Loucy (cell line): ENCODE measurements around the gene RIMKLA.

Experiments used
- H2AFZ ChIP-seq: fragments of 200-600 bp; sonication (generic); 2 replicates; pipeline ENCODE4 v1.6.0; 2016; ENCODE audit warnings: antibody characterized with exemption, mild to moderate bottlenecking, low read length, moderate library complexity
- H3F3A ChIP-seq: fragments of 200-600 bp; 2 replicates; pipeline ENCODE4 v1.6.0; 2016; ENCODE audit warnings: antibody characterized with exemption, low read depth, mild to moderate bottlenecking
- H3K27me3 ChIP-seq: fragments of 200-600 bp; sonication (generic); 2 replicates; pipeline ENCODE4 v1.6.1; 2014; ENCODE audit warnings: low read length, mild to moderate bottlenecking; ENCODE audit not compliant: insufficient read depth, poor library complexity, severe bottlenecking
- H3K36me3 ChIP-seq: fragments of 200-600 bp; sonication (generic); 2 replicates; pipeline ENCODE4 v1.6.1; 2016; ENCODE audit warnings: low read length; ENCODE audit not compliant: insufficient read depth
- H3K4me1 ChIP-seq: fragments of 200-600 bp; sonication (generic); 2 replicates; pipeline ENCODE4 v1.5.1; 2014; ENCODE audit warnings: low read length, mild to moderate bottlenecking; ENCODE audit not compliant: insufficient read depth, poor library complexity, severe bottlenecking
- H3K4me2 ChIP-seq: fragments of 200-600 bp; sonication (generic); 2 replicates; pipeline ENCODE4 v1.6.0; 2014; ENCODE audit warnings: antibody characterized with exemption, low read length, low read depth, mild to moderate bottlenecking; ENCODE audit not compliant: poor library complexity, severe bottlenecking
- H3K4me3 ChIP-seq: fragments of 200-600 bp; sonication (generic); 2 replicates; pipeline ENCODE4 v1.5.1; 2014; ENCODE audit warnings: low read length, mild to moderate bottlenecking, mixed read lengths; ENCODE audit not compliant: poor library complexity, severe bottlenecking
- H3K79me2 ChIP-seq: fragments of 200-600 bp; sonication (generic); 2 replicates; pipeline ENCODE4 v1.6.1; 2014; ENCODE audit warnings: low read length; ENCODE audit not compliant: insufficient read depth
- H3K9ac ChIP-seq: fragments of 200-600 bp; sonication (generic); 2 replicates; pipeline ENCODE4 v1.6.0; 2014; ENCODE audit warnings: mild to moderate bottlenecking, low read depth, low read length, moderate library complexity; ENCODE audit not compliant: poor library complexity, severe bottlenecking
- H3K9me2 ChIP-seq: fragments of 200-600 bp; sonication (generic); replicated peaks from 2 replicates; pipeline ENCODE4 v1.6.1; 2016; ENCODE audit warnings: low read depth, low read length, mixed read lengths
- H3K9me3 ChIP-seq: fragments of 200-600 bp; sonication (generic); 2 replicates; pipeline ENCODE4 v1.6.1; 2014; ENCODE audit warnings: mild to moderate bottlenecking, antibody characterized with exemption, low read length, low read depth; ENCODE audit not compliant: insufficient read depth
- H4K20me1 ChIP-seq: fragments of 200-600 bp; sonication (generic); 2 replicates; pipeline ENCODE4 v1.6.0; 2014; ENCODE audit warnings: antibody characterized with exemption, low read length, mild to moderate bottlenecking; ENCODE audit not compliant: insufficient read depth, poor library complexity, severe bottlenecking
- EZH2phosphoT487 ChIP-seq: fragments of 200-600 bp; IDR thresholded peaks from 2 replicates; pipeline ENCODE4 v1.6.1; 2018; ENCODE audit warnings: antibody characterized with exemption, mild to moderate bottlenecking, moderate library complexity, borderline replicate concordance
- TF ChIP-seq, protein P1 (sequence below): fragments of 200-600 bp; sonication (generic); conservative IDR thresholded peaks from 2 replicates; pipeline ENCODE4 v1.5.1; 2014; ENCODE audit warnings: mild to moderate bottlenecking, antibody characterized with exemption, low read length

Gene RIMKLA

DNA sequence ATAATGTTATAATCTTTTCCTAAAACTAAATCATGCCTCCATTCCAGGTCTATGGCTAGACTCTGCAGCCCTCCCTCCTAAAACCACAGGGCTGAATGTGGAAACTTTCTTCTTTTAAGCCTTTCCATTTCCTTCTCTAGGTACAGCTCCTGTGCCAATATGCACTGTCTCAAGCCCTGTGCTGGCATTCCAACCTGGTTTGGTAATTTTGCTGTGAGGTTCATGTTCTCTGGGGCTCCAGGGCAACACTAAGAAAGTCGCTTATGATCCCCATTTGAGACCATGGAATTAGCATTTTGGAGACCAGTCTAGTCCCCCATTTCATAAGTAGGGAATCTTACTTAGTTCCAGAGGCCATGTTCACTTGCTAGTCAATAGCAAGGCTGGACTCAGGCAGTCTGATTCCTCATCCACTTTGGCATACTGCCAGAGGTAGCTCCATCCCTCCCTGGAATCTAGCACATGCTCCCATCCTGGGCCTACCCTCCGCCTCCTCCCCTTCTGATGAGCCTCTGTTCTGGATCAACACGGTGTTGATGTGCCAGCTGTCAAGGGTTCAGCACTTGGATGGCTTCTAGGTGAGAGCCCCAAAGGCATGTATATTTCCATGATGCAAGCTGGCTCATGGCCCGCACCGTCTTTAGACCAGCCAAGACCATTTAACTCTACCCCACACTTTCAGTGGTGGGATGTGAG lies 38.7 kb downstream of the RIMKLA start:
- no peaks in the 10 kb centered on the region for H3K9me2 ChIP-seq
- H3K79me2 ChIP-seq: no peaks in the 10 kb centered on the region
- H3K9me3 ChIP-seq: no peaks in the 10 kb centered on the region
- TF ChIP-seq, protein P1, sequence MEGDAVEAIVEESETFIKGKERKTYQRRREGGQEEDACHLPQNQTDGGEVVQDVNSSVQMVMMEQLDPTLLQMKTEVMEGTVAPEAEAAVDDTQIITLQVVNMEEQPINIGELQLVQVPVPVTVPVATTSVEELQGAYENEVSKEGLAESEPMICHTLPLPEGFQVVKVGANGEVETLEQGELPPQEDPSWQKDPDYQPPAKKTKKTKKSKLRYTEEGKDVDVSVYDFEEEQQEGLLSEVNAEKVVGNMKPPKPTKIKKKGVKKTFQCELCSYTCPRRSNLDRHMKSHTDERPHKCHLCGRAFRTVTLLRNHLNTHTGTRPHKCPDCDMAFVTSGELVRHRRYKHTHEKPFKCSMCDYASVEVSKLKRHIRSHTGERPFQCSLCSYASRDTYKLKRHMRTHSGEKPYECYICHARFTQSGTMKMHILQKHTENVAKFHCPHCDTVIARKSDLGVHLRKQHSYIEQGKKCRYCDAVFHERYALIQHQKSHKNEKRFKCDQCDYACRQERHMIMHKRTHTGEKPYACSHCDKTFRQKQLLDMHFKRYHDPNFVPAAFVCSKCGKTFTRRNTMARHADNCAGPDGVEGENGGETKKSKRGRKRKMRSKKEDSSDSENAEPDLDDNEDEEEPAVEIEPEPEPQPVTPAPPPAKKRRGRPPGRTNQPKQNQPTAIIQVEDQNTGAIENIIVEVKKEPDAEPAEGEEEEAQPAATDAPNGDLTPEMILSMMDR: no peak
- no peak for TF ChIP-seq EZH2phosphoT487
- no peak overlapping the region for H3K4me2 ChIP-seq
- no peaks in the 10 kb centered on the region for H3K27me3 ChIP-seq
- no peaks in the 10 kb centered on the region for H4K20me1 ChIP-seq
- H3K36me3 ChIP-seq: no peaks in the 10 kb centered on the region
- no peak overlapping the region for H3K9ac ChIP-seq
- H3K4me3 ChIP-seq: no peak overlapping the region
- no peaks in the 10 kb centered on the region for H3F3A ChIP-seq
- H3K4me1 ChIP-seq: no peaks in the 10 kb centered on the region
- no peak overlapping the region for H2AFZ ChIP-seq

DNA sequence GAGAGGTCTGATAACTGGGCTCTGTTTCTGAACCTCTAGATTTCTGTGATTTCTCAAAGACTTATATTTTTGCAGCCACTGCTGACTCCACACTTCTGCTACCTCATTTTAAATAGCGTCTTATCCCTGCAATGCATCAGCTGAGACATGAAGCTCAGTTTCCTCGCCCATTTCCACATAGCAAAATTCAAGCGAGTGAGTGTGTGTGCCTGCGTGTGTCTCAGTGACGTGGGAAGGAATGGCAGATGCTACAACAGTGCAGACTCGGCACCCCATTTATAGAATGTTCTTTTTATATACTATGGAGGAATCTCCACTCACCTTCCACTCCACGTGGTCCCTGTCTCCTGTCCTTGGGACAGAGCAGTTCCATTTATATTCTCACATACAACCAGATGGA lies 39.5 kb downstream of the RIMKLA start:
- H3K4me1 ChIP-seq: no peaks in the 10 kb centered on the region
- H3K4me3 ChIP-seq: no peak overlapping the region
- H3K27me3 ChIP-seq: no peaks in the 10 kb centered on the region
- TF ChIP-seq, protein P1: no peak
- TF ChIP-seq EZH2phosphoT487: no peak
- no peaks in the 10 kb centered on the region for H3K9me3 ChIP-seq
- H3K36me3 ChIP-seq: no peaks in the 10 kb centered on the region
- no peak overlapping the region for H3K4me2 ChIP-seq
- no peaks in the 10 kb centered on the region for H3K9me2 ChIP-seq
- no peaks in the 10 kb centered on the region for H3K79me2 ChIP-seq
- H3K9ac ChIP-seq: no peak overlapping the region
- no peaks in the 10 kb centered on the region for H4K20me1 ChIP-seq
- no peak overlapping the region for H2AFZ ChIP-seq
- H3F3A ChIP-seq: no peaks in the 10 kb centered on the region

DNA sequence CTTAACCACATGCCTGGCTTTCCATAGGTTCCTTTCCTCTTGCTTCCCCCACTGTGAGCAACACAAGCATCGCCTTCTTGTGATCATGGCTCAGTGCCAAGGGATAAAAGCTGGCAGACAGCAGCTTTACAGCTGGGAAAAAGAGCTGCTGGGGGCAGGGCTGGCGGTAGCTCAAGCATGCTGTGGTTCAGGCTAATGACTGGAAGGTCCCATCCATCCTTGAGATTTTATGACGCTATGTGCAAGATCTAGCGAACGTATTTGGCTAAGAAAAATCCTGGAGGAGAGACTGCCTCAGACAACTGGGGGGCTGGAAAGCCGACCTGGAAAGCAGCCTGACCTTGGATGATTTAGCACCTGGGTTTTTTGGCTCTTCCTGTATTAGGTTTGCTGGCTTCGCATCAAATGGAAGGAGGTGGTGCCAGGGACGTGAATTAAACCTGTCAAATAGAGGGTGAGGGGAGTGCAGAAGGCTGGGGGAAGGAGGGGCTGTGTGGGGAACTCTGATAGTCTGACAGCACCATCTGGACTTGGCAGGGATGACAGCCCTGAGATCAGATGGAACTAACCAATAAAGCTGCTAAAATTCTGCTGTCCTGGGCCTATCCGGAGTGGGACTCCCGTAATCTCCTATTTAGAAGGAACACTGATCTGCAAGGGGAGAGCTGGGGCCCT lies 40.5 kb downstream of the RIMKLA start:
- Histone ChIP-seq H2AFZ (no peak overlapping the region), H3K4me1 (no peaks in the 10 kb centered on the region), H3K9me3 (no peaks in the 10 kb centered on the region), H3K36me3 (no peaks in the 10 kb centered on the region), H3K9me2 (no peaks in the 10 kb centered on the region), H3F3A (no peaks in the 10 kb centered on the region), H3K79me2 (no peaks in the 10 kb centered on the region), H3K4me2 (no peak overlapping the region), H4K20me1 (no peaks in the 10 kb centered on the region), H3K27me3 (no peaks in the 10 kb centered on the region), H3K9ac (no peak overlapping the region), H3K4me3 (no peak overlapping the region)
- no peak for TF ChIP-seq EZH2phosphoT487
- TF ChIP-seq, protein P1: no peak
